NCI-H82 treated with DMSO at 0.1 percent for 48 hours (cell line): Measurements from ENCODE around the gene NELFB.

Experiments used
- DNase-seq: peaks from one replicate; lab custom pipeline; 2025; ENCODE audit not compliant: unreplicated experiment; lab: John Stamatoyannopoulos, UW

The NELFB gene

GRCh38 chr9:137313326-137313936 lies 58.3 kb downstream of the NELFB start:
- DNase-seq: no peak

- no peak for DNase-seq
These were observed 58.9 kb downstream of the NELFB start for GRCh38 chr9:137313956-137314560.

GRCh38 chr9:137314561-137315560 lies 59.7 kb downstream of the NELFB start:
- DNase-seq: no peak

- DNase-seq: no peak
These were observed 60.5 kb downstream of the NELFB start for GRCh38 chr9:137315581-137316011.

- no peak for DNase-seq
These were observed 61.2 kb downstream of the NELFB start for GRCh38 chr9:137316012-137316981.

GRCh38 chr9:137317021-137317717 lies 62.0 kb downstream of the NELFB start:
- no peak for DNase-seq

GRCh38 chr9:137317718-137318511 lies 62.8 kb downstream of the NELFB start:
- DNase-seq: no peak

- no peak for DNase-seq
These were observed 63.5 kb downstream of the NELFB start for GRCh38 chr9:137318602-137319001.

GRCh38 chr9:137319011-137319738 lies 64.0 kb downstream of the NELFB start:
- DNase-seq: no peak

GRCh38 chr9:137319739-137320551 lies 64.8 kb downstream of the NELFB start:
- no peak for DNase-seq

- no peak for DNase-seq
These were observed 65.6 kb downstream of the NELFB start for GRCh38 chr9:137320555-137321384.

GRCh38 chr9:137321726-137322361 lies 66.7 kb downstream of the NELFB start:
- DNase-seq: no peak
